ENCODE measurements around the gene LST1.

DNA sequence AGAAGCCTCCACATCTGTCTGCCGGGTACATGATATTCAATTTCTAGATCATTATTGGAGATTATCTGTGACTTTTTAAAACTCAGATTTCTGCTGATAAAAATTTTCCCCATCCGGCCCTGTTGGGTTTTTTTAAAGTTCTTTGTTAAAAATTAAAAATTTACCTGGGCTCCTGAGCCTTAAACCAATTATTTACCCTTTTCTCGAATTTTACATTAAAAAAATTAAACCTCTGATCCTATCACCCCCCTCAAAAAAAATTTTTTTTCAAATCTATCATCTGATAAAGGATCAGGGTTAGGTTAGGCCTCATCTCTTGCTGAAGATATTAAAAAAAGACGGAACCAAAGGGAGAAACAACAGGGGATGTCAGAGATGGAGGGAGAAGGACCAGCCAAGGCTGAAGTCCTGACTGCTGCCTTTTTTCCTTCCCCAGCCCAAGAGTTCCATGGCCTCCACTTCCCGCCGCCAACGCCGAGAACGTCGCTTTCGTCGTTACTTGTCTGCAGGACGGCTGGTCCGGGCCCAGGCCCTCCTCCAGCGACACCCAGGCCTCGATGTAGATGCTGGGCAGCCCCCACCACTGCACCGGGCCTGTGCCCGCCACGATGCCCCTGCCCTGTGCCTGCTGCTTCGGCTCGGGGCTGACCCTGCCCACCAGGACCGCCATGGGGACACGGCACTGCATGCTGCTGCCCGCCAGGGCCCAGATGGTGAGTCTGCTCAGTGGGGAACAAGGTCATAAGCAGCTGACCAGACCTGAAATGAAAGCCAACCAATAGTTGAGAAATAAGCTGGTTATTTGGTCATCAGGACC, 38.1 kb upstream of the LST1 start:
- TF ChIP-seq, protein P1, sequence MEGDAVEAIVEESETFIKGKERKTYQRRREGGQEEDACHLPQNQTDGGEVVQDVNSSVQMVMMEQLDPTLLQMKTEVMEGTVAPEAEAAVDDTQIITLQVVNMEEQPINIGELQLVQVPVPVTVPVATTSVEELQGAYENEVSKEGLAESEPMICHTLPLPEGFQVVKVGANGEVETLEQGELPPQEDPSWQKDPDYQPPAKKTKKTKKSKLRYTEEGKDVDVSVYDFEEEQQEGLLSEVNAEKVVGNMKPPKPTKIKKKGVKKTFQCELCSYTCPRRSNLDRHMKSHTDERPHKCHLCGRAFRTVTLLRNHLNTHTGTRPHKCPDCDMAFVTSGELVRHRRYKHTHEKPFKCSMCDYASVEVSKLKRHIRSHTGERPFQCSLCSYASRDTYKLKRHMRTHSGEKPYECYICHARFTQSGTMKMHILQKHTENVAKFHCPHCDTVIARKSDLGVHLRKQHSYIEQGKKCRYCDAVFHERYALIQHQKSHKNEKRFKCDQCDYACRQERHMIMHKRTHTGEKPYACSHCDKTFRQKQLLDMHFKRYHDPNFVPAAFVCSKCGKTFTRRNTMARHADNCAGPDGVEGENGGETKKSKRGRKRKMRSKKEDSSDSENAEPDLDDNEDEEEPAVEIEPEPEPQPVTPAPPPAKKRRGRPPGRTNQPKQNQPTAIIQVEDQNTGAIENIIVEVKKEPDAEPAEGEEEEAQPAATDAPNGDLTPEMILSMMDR (conservative IDR thresholded peaks at IDR 0.05; ENCODE audit: low read depth, low read length), result no peak
- TF ChIP-seq EZH2 (IDR thresholded peaks at IDR 0.05; ENCODE audit: borderline replicate concordance, low read depth, low read length, poor library complexity, severe bottlenecking), result no peak

Measured in A673 (cell line).